ENCODE results near the gene NCAPG2. TPM values are rescaled to one million over a fixed set of nuclear protein-coding genes. Genes with fewer than 3 reads are reported as not detected.

NCAPG2 gene
- total and polyA plus RNA-seq, 2 experiments from 2014 or later, result 38.7 to 91.2 TPM

DNA sequence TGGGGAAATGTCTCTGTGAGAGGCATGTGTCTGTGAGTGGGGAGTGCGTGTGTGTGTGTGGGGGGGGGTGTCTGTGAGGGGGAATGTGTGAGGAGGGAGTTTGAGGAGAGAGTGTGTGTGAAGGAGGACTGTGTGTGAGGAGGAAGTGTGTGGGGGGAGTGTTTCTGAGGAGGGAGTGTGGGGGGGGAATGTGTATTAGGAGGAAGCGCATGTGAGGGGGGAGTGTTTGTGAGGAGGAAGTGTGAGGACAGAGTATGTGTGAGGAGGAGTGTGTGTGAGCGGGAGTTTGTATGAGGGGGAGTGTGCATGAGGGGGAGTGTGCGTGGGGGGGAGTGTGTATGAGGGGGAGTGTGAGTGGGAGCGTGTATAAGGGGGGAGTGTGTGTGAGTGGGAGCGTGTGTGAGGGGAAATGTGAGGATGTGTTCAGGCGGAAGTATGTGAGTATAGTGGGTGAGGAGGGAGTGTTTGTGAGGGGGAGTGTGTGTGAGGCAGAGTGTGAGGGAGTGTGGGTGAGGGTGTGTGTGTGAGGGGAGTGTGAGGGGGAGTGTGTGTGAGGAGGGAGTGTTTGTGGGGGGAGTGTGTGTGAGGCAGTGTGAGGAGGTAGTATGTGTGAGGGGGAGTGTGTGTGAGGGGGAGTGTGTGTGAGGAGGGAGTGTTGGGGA is 95.2 kb downstream of the NCAPG2 start:
- no peak for TF ChIP-seq POLR2AphosphoS5 (IDR thresholded peaks at IDR 0.05; ENCODE audit: low read depth)
- TF ChIP-seq, protein P1, sequence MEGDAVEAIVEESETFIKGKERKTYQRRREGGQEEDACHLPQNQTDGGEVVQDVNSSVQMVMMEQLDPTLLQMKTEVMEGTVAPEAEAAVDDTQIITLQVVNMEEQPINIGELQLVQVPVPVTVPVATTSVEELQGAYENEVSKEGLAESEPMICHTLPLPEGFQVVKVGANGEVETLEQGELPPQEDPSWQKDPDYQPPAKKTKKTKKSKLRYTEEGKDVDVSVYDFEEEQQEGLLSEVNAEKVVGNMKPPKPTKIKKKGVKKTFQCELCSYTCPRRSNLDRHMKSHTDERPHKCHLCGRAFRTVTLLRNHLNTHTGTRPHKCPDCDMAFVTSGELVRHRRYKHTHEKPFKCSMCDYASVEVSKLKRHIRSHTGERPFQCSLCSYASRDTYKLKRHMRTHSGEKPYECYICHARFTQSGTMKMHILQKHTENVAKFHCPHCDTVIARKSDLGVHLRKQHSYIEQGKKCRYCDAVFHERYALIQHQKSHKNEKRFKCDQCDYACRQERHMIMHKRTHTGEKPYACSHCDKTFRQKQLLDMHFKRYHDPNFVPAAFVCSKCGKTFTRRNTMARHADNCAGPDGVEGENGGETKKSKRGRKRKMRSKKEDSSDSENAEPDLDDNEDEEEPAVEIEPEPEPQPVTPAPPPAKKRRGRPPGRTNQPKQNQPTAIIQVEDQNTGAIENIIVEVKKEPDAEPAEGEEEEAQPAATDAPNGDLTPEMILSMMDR (conservative IDR thresholded peaks at IDR 0.05; ENCODE audit: low read depth in 2 of 2), result no peak
- Histone ChIP-seq H3K4me2 (no peak overlapping the region), H3K4me1 (ENCODE audit: insufficient read depth) (0 out of 2 replicates have a peak, but pooled peaks cover 6% of the 10 kb centered on the region), H3K27ac (ENCODE audit: low read depth) (no peak overlapping the region), H3F3A (replicated peaks; ENCODE audit: low read depth) (no peaks in the 10 kb centered on the region), H3K36me3 (ENCODE audit: insufficient read depth) (no peaks in the 10 kb centered on the region), H3K27me3 (ENCODE audit: insufficient read depth) (no peaks in the 10 kb centered on the region), H3K4me3 (no peak overlapping the region), H2AFZ (no peak overlapping the region), H3K9me2 (ENCODE audit: insufficient read depth) (no peaks in the 10 kb centered on the region), H3K79me2 (replicated peaks; ENCODE audit: insufficient read depth) (no peaks in the 10 kb centered on the region; the same call in 1 of the 2 replicates), H4K20me1 (replicated peaks; ENCODE audit: insufficient read depth) (no peaks in the 10 kb centered on the region)
- DNase-seq (ENCODE audit: low spot score), result no peak
- H3K9me3 Mint-ChIP-seq, result no peaks in the 10 kb centered on the region; the same call in 2 of the 3 replicates
- H3K4me1 Mint-ChIP-seq, result peaks cover 8% of the 10 kb centered on the region; the same call in 2 of the 3 replicates
- peaks cover 26% of the 10 kb centered on the region for H3K36me3 Mint-ChIP-seq (ENCODE audit: low read depth)
- H3K27me3 Mint-ChIP-seq (ENCODE audit: insufficient read depth, low read depth, poor library complexity), result peaks cover 10% of the 10 kb centered on the region
- ATAC-seq, result no peak
- 0 out of 2 replicates have a peak overlapping the region, but pooled peaks have one; percentile 40 for H3K27ac Mint-ChIP-seq
- H3K4me3 Mint-ChIP-seq, result no peak overlapping the region

DNA sequence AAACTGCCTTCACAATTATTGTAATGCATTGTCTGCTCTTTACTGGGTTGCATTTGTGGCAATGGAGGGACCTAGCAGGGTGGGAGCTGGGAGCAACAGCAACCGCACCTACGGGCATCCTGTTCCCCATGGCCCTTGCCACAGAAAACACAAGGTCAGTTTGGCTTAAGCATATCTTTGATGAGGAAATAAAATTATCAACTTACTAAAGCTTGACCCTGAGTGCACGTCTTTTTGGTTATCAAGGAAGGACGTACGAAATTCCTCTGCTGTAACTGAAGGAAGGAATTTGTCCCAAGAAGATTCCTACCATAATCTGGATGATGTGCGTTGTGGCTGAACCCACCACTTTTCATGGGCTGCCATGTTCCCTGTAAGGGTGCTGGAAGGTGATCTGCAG is 97.0 kb downstream of the NCAPG2 start:
- peaks cover 16% of the 10 kb centered on the region for H3K27me3 Mint-ChIP-seq (ENCODE audit: insufficient read depth, low read depth, poor library complexity)
- no peaks in the 10 kb centered on the region for H3F3A ChIP-seq (replicated peaks; ENCODE audit: low read depth)
- H3K27ac ChIP-seq (ENCODE audit: low read depth), result no peak overlapping the region
- no peaks in the 10 kb centered on the region for H3K9me2 ChIP-seq (ENCODE audit: insufficient read depth)
- no peaks in the 10 kb centered on the region for H3K36me3 ChIP-seq (ENCODE audit: insufficient read depth)
- H3K4me3 ChIP-seq, result no peak overlapping the region
- H2AFZ ChIP-seq, result no peak overlapping the region
- peaks cover under 1% of the 10 kb centered on the region; the same call in 1 of the 3 replicates for H3K4me1 Mint-ChIP-seq
- H3K27ac Mint-ChIP-seq, result no peak overlapping the region
- H4K20me1 ChIP-seq (replicated peaks; ENCODE audit: insufficient read depth), result no peaks in the 10 kb centered on the region
- TF ChIP-seq STAT1 (IDR thresholded peaks at IDR 0.05; ENCODE audit: unreplicated experiment), result no peak
- no peaks in the 10 kb centered on the region; the same call in 1 of the 2 replicates for H3K79me2 ChIP-seq (replicated peaks; ENCODE audit: insufficient read depth)
- no peak overlapping the region for H3K4me2 ChIP-seq
- DNase-seq (ENCODE audit: low spot score) (no peak), ATAC-seq (no peak)
- H3K9me3 Mint-ChIP-seq, result no peaks in the 10 kb centered on the region; the same call in 2 of the 3 replicates
- H3K36me3 Mint-ChIP-seq (ENCODE audit: low read depth), result peaks cover 24% of the 10 kb centered on the region
- no peak overlapping the region for H3K4me3 Mint-ChIP-seq
- H3K4me1 ChIP-seq (ENCODE audit: insufficient read depth), result no peaks in the 10 kb centered on the region
- H3K27me3 ChIP-seq (ENCODE audit: insufficient read depth), result no peaks in the 10 kb centered on the region

DNA sequence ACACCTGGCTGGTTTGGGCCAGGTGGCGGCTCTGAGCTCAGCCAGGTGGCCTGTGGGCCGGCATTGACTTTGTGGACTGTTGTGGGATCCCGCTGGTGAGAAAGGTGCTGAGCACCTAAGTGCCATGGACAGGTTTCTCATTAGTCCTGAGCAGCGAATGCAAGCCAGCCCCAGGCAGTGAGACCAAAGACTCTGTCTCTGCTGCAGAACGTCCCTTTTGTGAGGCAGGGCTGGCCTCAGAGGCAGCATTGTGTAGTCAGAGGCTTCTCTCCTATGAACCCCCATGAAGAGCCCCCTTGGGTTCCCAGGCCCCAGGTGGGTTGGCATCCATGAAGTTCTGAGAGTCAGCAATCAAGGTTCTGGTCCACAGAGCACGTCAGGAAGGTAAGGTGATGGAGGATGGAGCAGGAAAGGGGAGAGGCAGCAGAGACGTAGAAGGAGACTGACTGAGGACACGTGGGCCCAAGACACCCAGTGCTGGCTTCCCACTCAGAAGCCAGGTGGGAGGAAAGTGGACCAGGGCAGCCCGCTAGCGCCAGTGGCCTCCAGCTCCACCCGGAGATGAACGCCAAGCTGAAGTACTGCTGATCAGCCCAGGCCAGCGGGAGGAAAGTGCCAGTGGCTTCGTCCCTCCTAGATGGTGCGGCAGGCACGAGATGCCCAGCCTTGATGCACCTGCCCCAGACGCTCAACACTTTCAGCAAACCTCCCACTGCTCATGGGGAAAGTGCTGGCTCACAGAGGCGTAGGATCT is 97.8 kb downstream of the NCAPG2 start:
- Histone ChIP-seq H3K79me2 (replicated peaks; ENCODE audit: insufficient read depth) (no peaks in the 10 kb centered on the region; the same call in 1 of the 2 replicates), H4K20me1 (replicated peaks; ENCODE audit: insufficient read depth) (no peaks in the 10 kb centered on the region), H3K27me3 (ENCODE audit: insufficient read depth) (no peaks in the 10 kb centered on the region), H3K9me2 (ENCODE audit: insufficient read depth) (no peaks in the 10 kb centered on the region), H3K4me3 (no peak overlapping the region), H3F3A (replicated peaks; ENCODE audit: low read depth) (no peaks in the 10 kb centered on the region), H2AFZ (no peak overlapping the region), H3K4me1 (ENCODE audit: insufficient read depth) (no peaks in the 10 kb centered on the region), H3K36me3 (ENCODE audit: insufficient read depth) (no peaks in the 10 kb centered on the region), H3K27ac (ENCODE audit: low read depth) (no peak overlapping the region), H3K4me2 (no peak overlapping the region)
- Mint-ChIP-seq H3K9me3 (no peaks in the 10 kb centered on the region; the same call in 2 of the 3 replicates), H3K27me3 (ENCODE audit: insufficient read depth, low read depth, poor library complexity) (peaks cover 16% of the 10 kb centered on the region), H3K4me1 (no peaks in the 10 kb centered on the region), H3K36me3 (ENCODE audit: low read depth) (peaks cover 24% of the 10 kb centered on the region), H3K4me3 (no peak overlapping the region), H3K27ac (no peak overlapping the region)
- ATAC-seq, result no peak
- DNase-seq (ENCODE audit: low spot score), result no peak
- TF ChIP-seq ZNF114 (CRISPR knock-in tag; IDR thresholded peaks at IDR 0.05) (no peak), POLR2AphosphoS5 (IDR thresholded peaks at IDR 0.05; ENCODE audit: low read depth) (no peak), EZH2 (IDR thresholded peaks at IDR 0.05; ENCODE audit: low read depth, unreplicated experiment) (no peak)
- TF ChIP-seq, protein P2, sequence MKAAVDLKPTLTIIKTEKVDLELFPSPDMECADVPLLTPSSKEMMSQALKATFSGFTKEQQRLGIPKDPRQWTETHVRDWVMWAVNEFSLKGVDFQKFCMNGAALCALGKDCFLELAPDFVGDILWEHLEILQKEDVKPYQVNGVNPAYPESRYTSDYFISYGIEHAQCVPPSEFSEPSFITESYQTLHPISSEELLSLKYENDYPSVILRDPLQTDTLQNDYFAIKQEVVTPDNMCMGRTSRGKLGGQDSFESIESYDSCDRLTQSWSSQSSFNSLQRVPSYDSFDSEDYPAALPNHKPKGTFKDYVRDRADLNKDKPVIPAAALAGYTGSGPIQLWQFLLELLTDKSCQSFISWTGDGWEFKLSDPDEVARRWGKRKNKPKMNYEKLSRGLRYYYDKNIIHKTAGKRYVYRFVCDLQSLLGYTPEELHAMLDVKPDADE (IDR thresholded peaks at IDR 0.05), result no peak

Measured in GM23338 (cell line).